ENCODE results near the gene DNAJC27.

DNAJC27 gene

GRCh38 chr2:24993406-24994145 is 21.8 kb upstream of the DNAJC27 start:
- Histone ChIP-seq H3K4me3 (ENCODE audit: low read length) (no peak overlapping the region), H3K4me1 (ENCODE audit: control insufficient read depth, insufficient read depth, low read length) (peaks cover 7% of the 10 kb centered on the region), H3K27me3 (replicated peaks; ENCODE audit: control insufficient read depth, insufficient read depth, low read length) (peaks cover 4% of the 10 kb centered on the region), H3K9ac (ENCODE audit: low read length) (no peak overlapping the region), H3K36me3 (ENCODE audit: control insufficient read depth, insufficient read depth, low read length, severe bottlenecking) (no peaks in the 10 kb centered on the region), H3K9me3 (ENCODE audit: control insufficient read depth, low read length) (no peaks in the 10 kb centered on the region)
- no peak for DNase-seq (ENCODE audit: low read depth)

DNA sequence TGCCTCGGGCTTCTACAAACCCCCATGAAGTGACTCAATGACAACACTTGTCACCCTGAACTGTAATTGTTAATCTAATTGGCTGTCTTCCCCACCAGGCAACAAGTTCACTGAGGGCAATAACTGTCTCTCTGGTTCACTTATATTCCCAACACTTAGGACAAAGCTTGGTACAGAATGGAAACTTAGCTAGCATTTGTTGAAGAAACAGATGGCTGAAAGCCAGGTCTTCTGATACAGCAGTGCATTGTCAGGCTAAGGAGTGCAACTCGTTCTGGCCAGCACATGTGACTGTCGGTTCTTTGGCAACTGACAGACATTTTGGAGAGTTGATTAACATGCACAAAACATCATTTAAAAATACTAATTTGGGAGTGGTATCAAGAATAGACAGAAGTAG is 14.6 kb upstream of the DNAJC27 start:
- H3K9ac ChIP-seq (ENCODE audit: low read length): no peak overlapping the region
- H3K9me3 ChIP-seq (ENCODE audit: control insufficient read depth, low read length): no peaks in the 10 kb centered on the region
- no peak for DNase-seq (ENCODE audit: low read depth)
- H3K4me1 ChIP-seq (ENCODE audit: control insufficient read depth, insufficient read depth, low read length): peaks cover 15% of the 10 kb centered on the region
- peaks cover 4% of the 10 kb centered on the region for H3K27me3 ChIP-seq (replicated peaks; ENCODE audit: control insufficient read depth, insufficient read depth, low read length)
- no peaks in the 10 kb centered on the region for H3K36me3 ChIP-seq (ENCODE audit: control insufficient read depth, insufficient read depth, low read length, severe bottlenecking)
- H3K4me3 ChIP-seq (ENCODE audit: low read length): no peak overlapping the region

GRCh38 chr2:24985511-24985910 is 13.8 kb upstream of the DNAJC27 start:
- H3K9ac ChIP-seq (ENCODE audit: low read length): no peak overlapping the region
- no peaks in the 10 kb centered on the region for H3K36me3 ChIP-seq (ENCODE audit: control insufficient read depth, insufficient read depth, low read length, severe bottlenecking)
- H3K4me1 ChIP-seq (ENCODE audit: control insufficient read depth, insufficient read depth, low read length): peaks cover 19% of the 10 kb centered on the region
- DNase-seq (ENCODE audit: low read depth): no peak
- no peak overlapping the region for H3K4me3 ChIP-seq (ENCODE audit: low read length)
- no peaks in the 10 kb centered on the region for H3K9me3 ChIP-seq (ENCODE audit: control insufficient read depth, low read length)
- H3K27me3 ChIP-seq (replicated peaks; ENCODE audit: control insufficient read depth, insufficient read depth, low read length): peaks cover 4% of the 10 kb centered on the region

GRCh38 chr2:24984912-24985311 is 13.2 kb upstream of the DNAJC27 start:
- Histone ChIP-seq H3K9me3 (ENCODE audit: control insufficient read depth, low read length) (no peaks in the 10 kb centered on the region), H3K36me3 (ENCODE audit: control insufficient read depth, insufficient read depth, low read length, severe bottlenecking) (no peaks in the 10 kb centered on the region), H3K4me3 (ENCODE audit: low read length) (no peak overlapping the region), H3K4me1 (ENCODE audit: control insufficient read depth, insufficient read depth, low read length) (peaks cover 19% of the 10 kb centered on the region), H3K9ac (ENCODE audit: low read length) (no peak overlapping the region), H3K27me3 (replicated peaks; ENCODE audit: control insufficient read depth, insufficient read depth, low read length) (peaks cover 4% of the 10 kb centered on the region)
- peak; percentile 22 for DNase-seq (ENCODE audit: low read depth)

- no peaks in the 10 kb centered on the region for H3K36me3 ChIP-seq (ENCODE audit: control insufficient read depth, insufficient read depth, low read length, severe bottlenecking)
- no peaks in the 10 kb centered on the region for H3K9me3 ChIP-seq (ENCODE audit: control insufficient read depth, low read length)
- DNase-seq (ENCODE audit: low read depth): no peak
- no peak overlapping the region for H3K9ac ChIP-seq (ENCODE audit: low read length)
- H3K4me1 ChIP-seq (ENCODE audit: control insufficient read depth, insufficient read depth, low read length): peaks cover 17% of the 10 kb centered on the region
- no peak overlapping the region for H3K4me3 ChIP-seq (ENCODE audit: low read length)
- no peaks in the 10 kb centered on the region for H3K27me3 ChIP-seq (replicated peaks; ENCODE audit: control insufficient read depth, insufficient read depth, low read length)
These were observed 9.8 kb upstream of the DNAJC27 start for GRCh38 chr2:24981411-24982136.

GRCh38 chr2:24978661-24979060 is 6.9 kb upstream of the DNAJC27 start:
- no peak overlapping the region for H3K4me3 ChIP-seq (ENCODE audit: low read length)
- no peaks in the 10 kb centered on the region for H3K36me3 ChIP-seq (ENCODE audit: control insufficient read depth, insufficient read depth, low read length, severe bottlenecking)

GRCh38 chr2:24977631-24978030 is 5.9 kb upstream of the DNAJC27 start:
- DNase-seq (ENCODE audit: low read depth): no peak
- no peaks in the 10 kb centered on the region for H3K9me3 ChIP-seq (ENCODE audit: control insufficient read depth, low read length)
- no peaks in the 10 kb centered on the region for H3K27me3 ChIP-seq (replicated peaks; ENCODE audit: control insufficient read depth, insufficient read depth, low read length)
- no peak overlapping the region for H3K9ac ChIP-seq (ENCODE audit: low read length)
- peaks cover 22% of the 10 kb centered on the region for H3K4me1 ChIP-seq (ENCODE audit: control insufficient read depth, insufficient read depth, low read length)
- no peaks in the 10 kb centered on the region for H3K36me3 ChIP-seq (ENCODE audit: control insufficient read depth, insufficient read depth, low read length, severe bottlenecking)
- H3K4me3 ChIP-seq (ENCODE audit: low read length): no peak overlapping the region

More at GRCh38 chr2:24978661-24979060, 6.9 kb upstream of the DNAJC27 start:
- no peak for DNase-seq (ENCODE audit: low read depth)
- H3K9ac ChIP-seq (ENCODE audit: low read length): no peak overlapping the region
- peaks cover 13% of the 10 kb centered on the region for H3K4me1 ChIP-seq (ENCODE audit: control insufficient read depth, insufficient read depth, low read length)
- H3K27me3 ChIP-seq (replicated peaks; ENCODE audit: control insufficient read depth, insufficient read depth, low read length): no peaks in the 10 kb centered on the region
- no peaks in the 10 kb centered on the region for H3K9me3 ChIP-seq (ENCODE audit: control insufficient read depth, low read length)

DNA sequence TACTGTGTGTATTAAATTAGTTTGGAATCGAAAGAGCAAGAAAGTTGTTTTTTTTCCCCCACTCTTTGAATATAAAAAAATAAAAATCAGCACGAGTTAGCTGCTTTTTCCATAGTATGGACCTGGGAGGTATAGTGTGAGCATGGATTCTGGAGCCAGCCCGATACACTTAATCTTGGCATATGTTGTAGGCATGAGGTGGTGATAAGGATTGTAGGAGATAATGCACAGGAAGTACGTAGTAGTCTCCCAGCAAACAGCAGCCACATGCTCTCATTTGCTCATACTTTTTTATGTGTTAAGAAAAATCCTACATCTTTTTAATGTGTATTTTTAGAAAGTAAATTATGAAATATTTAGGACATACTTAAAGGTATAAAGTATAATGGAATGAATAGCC is 2.1 kb upstream of the DNAJC27 start:
- H3K9me3 ChIP-seq (ENCODE audit: control insufficient read depth, low read length): no peaks in the 10 kb centered on the region
- H3K36me3 ChIP-seq (ENCODE audit: control insufficient read depth, insufficient read depth, low read length, severe bottlenecking): no peaks in the 10 kb centered on the region
- peak overlapping the region; percentile 98 for H3K9ac ChIP-seq (ENCODE audit: low read length)
- no peak overlapping the region for H3K4me3 ChIP-seq (ENCODE audit: low read length)
- peaks cover 21% of the 10 kb centered on the region for H3K4me1 ChIP-seq (ENCODE audit: control insufficient read depth, insufficient read depth, low read length)
- no peak for DNase-seq (ENCODE audit: low read depth)
- H3K27me3 ChIP-seq (replicated peaks; ENCODE audit: control insufficient read depth, insufficient read depth, low read length): no peaks in the 10 kb centered on the region

DNA sequence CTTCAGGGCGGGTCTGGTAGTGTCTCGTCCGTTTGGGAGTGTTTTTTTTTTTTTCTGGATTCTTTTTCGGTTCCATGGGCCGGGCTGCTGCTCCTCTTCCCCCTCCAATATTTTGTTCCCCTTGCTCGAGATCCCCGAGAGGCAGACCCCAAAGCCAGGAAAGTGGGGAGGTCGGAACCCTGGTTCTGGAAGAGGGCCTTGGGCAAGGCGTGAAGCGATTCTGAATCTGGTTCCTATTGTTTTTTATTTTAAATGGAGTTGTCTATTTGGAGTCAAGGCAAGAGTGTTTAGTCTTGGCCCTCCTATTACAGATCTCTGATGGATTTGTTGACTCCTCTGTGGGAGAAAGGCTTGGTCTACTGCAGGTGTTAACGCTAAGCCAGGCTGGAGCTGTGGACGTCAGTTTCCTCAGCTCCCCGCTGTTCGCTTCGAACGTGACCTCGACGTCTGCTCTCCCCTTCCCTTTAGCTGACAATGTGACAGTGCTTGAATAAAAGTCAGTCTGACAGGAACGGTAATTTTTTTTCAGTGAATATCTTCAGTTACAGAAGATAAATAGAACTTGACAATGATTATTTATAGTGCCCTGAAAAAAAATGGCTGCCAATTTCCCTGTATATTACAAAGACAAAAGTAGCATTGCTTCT is 683 bp upstream of the DNAJC27 start:
- peak; percentile 66 for DNase-seq (ENCODE audit: low read depth)
- Histone ChIP-seq H3K4me1 (ENCODE audit: control insufficient read depth, insufficient read depth, low read length) (peaks cover 21% of the 10 kb centered on the region), H3K4me3 (ENCODE audit: low read length) (peak overlapping the region; percentile 94), H3K9me3 (ENCODE audit: control insufficient read depth, low read length) (no peaks in the 10 kb centered on the region), H3K9ac (ENCODE audit: low read length) (peak overlapping the region; percentile 98), H3K27me3 (replicated peaks; ENCODE audit: control insufficient read depth, insufficient read depth, low read length) (no peaks in the 10 kb centered on the region), H3K36me3 (ENCODE audit: control insufficient read depth, insufficient read depth, low read length, severe bottlenecking) (no peaks in the 10 kb centered on the region)

DNA sequence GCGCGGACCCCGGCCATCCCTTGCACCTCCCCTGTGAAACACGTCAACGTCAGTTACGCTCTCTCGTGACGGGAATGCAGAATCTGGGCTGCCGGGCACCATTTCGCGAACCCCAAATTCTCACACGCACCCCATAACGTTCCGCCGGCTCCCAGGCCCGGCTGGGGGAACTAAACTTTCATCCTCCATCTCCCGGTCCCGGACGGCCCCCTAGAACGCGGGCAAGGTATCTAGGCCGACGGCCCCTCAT is 544 bp downstream of the DNAJC27 start:
- Histone ChIP-seq H3K4me3 (ENCODE audit: low read length) (peak overlapping the region; percentile 94), H3K36me3 (ENCODE audit: control insufficient read depth, insufficient read depth, low read length, severe bottlenecking) (peaks cover 11% of the 10 kb centered on the region), H3K9ac (ENCODE audit: low read length) (peak overlapping the region; percentile 98), H3K9me3 (ENCODE audit: control insufficient read depth, low read length) (no peaks in the 10 kb centered on the region), H3K4me1 (ENCODE audit: control insufficient read depth, insufficient read depth, low read length) (peaks cover 21% of the 10 kb centered on the region), H3K27me3 (replicated peaks; ENCODE audit: control insufficient read depth, insufficient read depth, low read length) (no peaks in the 10 kb centered on the region)
- DNase-seq (ENCODE audit: low read depth): no peak

DNA sequence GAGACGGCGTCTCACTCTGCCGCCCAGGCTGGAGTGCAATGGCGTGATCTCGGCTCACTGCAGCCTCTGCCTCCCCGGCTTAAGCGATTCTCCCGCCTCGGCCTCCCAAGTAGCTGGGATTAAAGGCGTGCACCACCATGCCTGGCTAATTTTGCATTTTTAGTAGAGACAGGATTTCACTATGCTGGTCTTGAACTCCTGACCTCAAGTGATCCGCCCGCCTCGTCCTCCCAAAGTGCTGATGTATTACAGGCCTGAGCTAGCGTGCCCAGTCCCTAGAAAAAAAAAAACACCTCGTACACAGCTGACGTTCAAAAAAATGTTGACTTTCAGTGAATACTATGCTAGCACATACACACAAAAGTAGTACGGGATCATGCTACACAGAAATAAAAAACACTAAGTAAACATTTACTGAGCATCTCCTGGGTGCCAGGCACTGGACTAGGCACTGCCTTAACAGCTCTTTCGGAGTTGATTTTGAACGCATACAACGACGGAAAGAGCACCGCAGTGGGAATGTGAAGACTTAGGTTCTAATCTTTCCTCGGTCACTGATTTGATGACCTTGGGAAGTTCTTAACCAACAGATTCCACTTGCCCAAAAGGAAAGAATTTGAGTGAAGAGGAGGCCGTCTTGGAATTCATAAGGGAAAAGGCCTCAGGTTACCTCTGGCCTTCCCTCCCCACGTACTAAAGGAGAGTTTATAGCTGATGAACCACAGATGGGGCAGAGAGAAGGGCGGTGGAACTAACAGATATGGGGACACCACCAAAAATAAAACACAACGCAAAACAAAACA is 1.1 kb downstream of the DNAJC27 start:
- H3K27me3 ChIP-seq (replicated peaks; ENCODE audit: control insufficient read depth, insufficient read depth, low read length): no peaks in the 10 kb centered on the region
- peaks cover 16% of the 10 kb centered on the region for H3K36me3 ChIP-seq (ENCODE audit: control insufficient read depth, insufficient read depth, low read length, severe bottlenecking)
- no peaks in the 10 kb centered on the region for H3K9me3 ChIP-seq (ENCODE audit: control insufficient read depth, low read length)
- H3K4me1 ChIP-seq (ENCODE audit: control insufficient read depth, insufficient read depth, low read length): peaks cover 21% of the 10 kb centered on the region
- H3K9ac ChIP-seq (ENCODE audit: low read length): peak overlapping the region; percentile 98
- peak; percentile 66 for DNase-seq (ENCODE audit: low read depth)
- peak overlapping the region; percentile 94 for H3K4me3 ChIP-seq (ENCODE audit: low read length)

All from adipocyte (in vitro differentiated cells).